Femur (tissue), 1 donor: Measurements from ENCODE around the gene WASF2.
A peak's percentile ranks its signal among the peaks of the same experiment; 100 is the strongest.
"Not testable (repeated sequence)": the region's sequence is repeated elsewhere in the genome, so short reads cannot be mapped to it uniquely, and the experiment has no call there.

Experiments
- DNase-seq: peaks from one replicate; pipeline ENCODE4 v3.0.0-alpha.2; 2017

The WASF2 gene

GRCh38 chr1:27447399-27447798 is 42.6 kb downstream of the WASF2 start:
- DNase-seq: no peak

GRCh38 chr1:27446496-27447020 is 43.4 kb downstream of the WASF2 start:
- DNase-seq: no peak

DNA sequence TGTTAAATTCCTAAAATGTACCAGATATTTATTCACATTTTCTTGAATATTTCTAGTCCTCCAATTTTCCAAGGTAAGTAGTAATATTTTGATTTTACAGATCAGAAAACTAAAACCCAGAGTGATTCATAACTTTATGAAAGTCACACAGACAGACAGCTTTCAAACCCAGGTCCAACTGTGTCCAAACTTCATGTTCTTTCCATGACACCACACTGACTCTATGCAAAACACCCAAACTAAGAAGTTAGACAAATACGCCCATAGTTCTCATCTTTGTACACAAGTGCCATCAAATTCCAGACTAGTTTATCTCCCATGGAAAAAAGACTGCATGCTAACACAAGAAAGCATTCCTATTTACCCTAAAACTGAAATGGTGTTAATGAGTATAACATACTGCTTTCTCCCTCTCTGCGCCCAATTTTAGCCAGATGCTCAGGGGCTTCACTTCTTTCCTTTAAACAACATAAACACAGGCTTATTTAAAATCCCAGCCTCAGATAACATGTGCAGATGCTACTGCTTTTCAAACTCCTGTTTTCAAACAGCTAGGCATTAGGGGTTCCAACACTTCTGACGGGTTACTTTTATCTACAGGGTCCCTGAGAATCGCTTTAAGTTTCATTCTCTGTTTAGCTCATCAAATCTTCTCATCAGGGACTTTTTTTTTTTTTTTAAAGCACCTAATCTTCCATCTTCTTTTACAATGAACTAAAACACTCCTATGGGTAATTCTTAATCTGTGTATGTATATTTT is 44.6 kb downstream of the WASF2 start:
- DNase-seq: no peak

GRCh38 chr1:27444632-27445031 is 45.3 kb downstream of the WASF2 start:
- DNase-seq: no peak

DNA sequence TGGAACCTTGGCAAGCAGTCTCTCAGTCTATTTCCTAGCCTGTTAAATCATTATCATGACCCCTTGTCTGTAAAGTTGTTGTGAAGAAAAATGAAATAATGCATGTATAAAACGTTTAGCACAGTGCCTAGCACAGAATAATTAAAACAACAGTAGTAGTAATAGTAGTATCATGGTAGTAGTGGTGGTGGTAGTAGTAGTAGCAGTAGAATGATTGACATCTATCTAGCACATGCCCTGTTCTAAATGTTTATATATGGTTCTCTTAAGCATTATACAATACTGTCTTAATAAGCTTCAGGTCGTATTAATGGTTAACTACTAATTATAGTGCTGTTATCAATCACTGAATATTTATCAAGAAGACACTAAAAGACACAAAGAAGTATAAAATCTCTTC is 50.8 kb downstream of the WASF2 start:
- DNase-seq: no peak

DNA sequence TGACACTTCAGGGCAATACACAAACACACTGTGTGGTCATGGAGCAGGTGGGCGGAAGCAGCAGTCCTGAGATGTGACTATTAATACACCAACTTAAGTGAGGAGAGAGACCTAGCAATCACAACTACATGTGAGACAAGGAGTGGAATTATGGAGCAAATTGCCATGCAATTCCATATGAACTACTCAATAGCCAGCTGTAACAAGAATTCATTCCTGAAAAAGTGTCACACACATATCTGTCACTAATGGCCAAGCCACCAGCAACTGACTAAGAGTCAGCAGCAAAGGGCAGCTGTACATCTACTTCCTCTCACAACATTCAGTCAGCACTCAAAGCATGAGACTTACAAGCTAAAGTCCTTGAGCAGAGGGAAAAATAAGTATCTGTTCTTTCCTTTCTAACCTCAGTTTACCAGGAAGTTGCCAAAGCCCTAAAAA is 51.3 kb downstream of the WASF2 start:
- no peak for DNase-seq

GRCh38 chr1:27436204-27437159 is 53.5 kb downstream of the WASF2 start:
- no peak for DNase-seq

GRCh38 chr1:27435566-27436203 is 54.3 kb downstream of the WASF2 start:
- peak; percentile 47 for DNase-seq

- DNase-seq: no peak
Observed at GRCh38 chr1:27433706-27434105, 56.3 kb downstream of the WASF2 start.

GRCh38 chr1:27432725-27433124 is 57.2 kb downstream of the WASF2 start:
- DNase-seq: not testable (repeated sequence)

DNA sequence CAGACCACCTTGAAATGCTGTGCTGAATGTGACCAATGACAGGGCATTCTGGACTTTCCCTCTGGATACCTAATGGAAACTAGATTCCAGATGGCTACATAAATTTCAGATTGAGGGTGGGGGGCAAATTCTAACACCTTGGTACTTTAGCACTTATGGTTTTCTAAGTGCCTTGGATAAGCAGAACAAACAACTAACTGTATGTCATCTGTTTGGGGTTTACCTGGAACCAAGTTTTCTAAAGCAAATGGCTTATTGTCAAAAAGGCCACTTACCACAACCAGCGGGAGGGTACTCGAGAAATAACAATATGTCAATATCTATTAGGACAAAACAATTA is 58.4 kb downstream of the WASF2 start:
- no peak for DNase-seq

- no peak for DNase-seq
Observed at GRCh38 chr1:27430903-27431600, 58.9 kb downstream of the WASF2 start.

GRCh38 chr1:27429029-27429425 is 60.9 kb downstream of the WASF2 start:
- no peak for DNase-seq

GRCh38 chr1:27428316-27429028 is 61.5 kb downstream of the WASF2 start:
- peak; percentile 60 for DNase-seq

DNA sequence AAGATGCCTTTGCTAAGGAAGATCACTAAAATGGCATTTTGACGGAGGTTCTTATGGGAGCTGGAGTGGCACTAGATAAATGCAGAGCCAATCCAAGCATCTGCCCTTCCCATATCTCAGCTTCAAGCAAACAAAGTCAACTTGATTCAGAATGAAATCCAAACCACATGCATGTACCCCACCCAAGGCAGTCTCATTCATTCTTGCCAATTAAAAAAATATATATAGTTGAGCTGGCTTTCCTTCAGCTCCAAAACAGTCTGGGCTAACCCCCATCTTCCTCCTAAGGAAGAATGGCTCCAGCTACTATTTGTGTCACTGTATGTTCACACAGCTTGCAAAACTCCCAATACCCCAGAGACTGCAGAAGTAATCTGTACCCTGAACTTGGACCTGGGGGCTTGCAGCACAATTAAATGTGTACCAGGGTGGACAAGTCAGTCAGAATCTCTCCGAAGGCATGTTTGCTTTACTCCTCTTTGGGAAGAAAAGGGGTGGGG is 62.1 kb downstream of the WASF2 start:
- DNase-seq: no peak

DNA sequence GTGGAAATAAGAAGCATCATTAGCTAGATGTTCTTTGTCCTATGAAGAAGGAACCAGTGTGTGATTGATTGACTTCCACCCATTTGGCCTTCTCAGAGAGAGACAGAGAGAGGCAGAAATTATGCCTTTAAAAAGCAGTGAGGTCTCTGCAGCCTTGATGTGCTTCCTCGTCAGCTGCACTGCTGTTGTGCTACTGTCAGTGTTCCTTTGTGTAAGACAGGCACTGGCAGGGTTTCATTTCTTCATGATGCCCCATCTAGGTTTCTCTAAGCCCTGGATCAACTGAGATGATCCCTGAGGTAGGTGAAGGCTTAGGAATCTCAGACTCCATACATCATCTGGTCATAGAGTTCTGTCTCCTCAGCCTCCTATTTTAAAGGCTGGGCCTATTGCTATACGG is 62.6 kb downstream of the WASF2 start:
- no peak for DNase-seq

- no peak for DNase-seq
Observed at GRCh38 chr1:27423709-27424108, 66.3 kb downstream of the WASF2 start.

GRCh38 chr1:27418326-27419185 is 71.4 kb downstream of the WASF2 start:
- DNase-seq: peak; percentile 90

GRCh38 chr1:27417713-27418112 is 72.3 kb downstream of the WASF2 start:
- peak; percentile 43 for DNase-seq

DNA sequence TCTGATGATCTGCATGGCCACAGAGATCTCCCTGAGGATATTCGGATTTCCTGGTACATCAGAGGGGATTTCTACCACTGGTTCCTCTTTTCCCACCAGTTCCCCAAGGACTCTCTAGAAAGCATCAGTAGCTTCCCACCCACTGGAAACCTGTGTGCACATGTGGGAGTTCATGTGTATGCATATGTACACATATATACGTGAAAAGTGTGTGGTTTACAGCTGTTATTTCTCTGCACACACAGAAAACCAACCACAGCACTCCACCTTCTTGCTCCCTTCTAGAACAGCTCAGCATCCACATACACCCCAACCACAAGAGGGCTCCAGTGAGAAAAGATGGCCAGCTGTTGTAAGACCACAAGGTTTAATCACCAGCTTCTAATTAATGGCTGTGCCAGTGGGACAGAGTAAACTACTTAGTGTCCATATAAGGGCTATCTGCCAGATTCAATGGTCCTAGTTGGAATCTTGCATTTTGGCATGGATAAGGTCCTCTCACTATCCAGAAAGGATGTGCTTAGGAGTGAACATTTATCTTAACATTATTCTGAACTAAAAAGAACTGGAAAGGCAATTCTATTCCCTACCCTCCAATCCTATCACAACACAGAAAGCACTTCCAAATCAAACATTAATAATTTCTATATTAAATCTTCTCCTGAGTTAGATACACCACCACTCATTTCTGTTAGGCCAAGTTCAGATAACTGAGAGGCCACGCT is 73.4 kb downstream of the WASF2 start:
- DNase-seq: peak; percentile 44
